K562 (cell line): ENCODE data around the gene TNFAIP3. TPM values are rescaled to one million over a fixed set of nuclear protein-coding genes. Genes with fewer than 3 reads are reported as not detected.

ENCODE experiments used
- ATAC-seq: fragments of 200-7000 bp; cut with Tn5 transposase; 3 replicates; pipeline ENCODE4 v1.9.1; 2020; ENCODE audit warnings: moderate library complexity
- BruUV-seq: library from RNA; stranded (reverse); fragments of 400-500 nt; replicated peaks from 2 replicates; lab custom pipeline; 2021; lab: Mats Ljungman, UMichigan
- CTCF ChIA-PET: fragments of 300-600 bp; formaldehyde crosslinking; extraction: SDS; loops from one replicate; lab custom pipeline; 2021; ENCODE audit warnings: low intra/inter-chr PET ratio; lab: Yijun Ruan, JAX
- POLR2A ChIA-PET: fragments of 300-600, 350-650 bp; sonication (Branson Sonifier 250); formaldehyde crosslinking; extraction: SDS; loops from one replicate; lab custom pipeline; 2021; ENCODE audit warnings: antibody characterized with exemption, inconsistent platforms; lab: Yijun Ruan, JAX
- DNase-seq, 4 experiments: peaks; one replicate each; pipeline versions ENCODE4 v3.0.0 to v3.0.0-alpha.2; 2011 to 2018; ENCODE audit warnings: low spot score in 3 of 4, mixed read lengths in 3 of 4; ENCODE audit errors: extremely low read depth in 1 of 4
- FAIRE-seq: peaks from 2 replicates; lab custom pipeline; 2011; peaks lifted over from hg19 to GRCh38; lab: Jason Lieb, UNC
- H2AFZ ChIP-seq: 2 replicates; pipeline ENCODE4 v1.6.0; 2011; ENCODE audit warnings: low read depth, low read length, control low read depth, inconsistent platforms
- H3K27ac ChIP-seq: fragments of 200-600 bp; 3 replicates; pipeline ENCODE4 v1.8.0; 2011; ENCODE audit warnings: low read depth, mild to moderate bottlenecking, control low read depth, inconsistent platforms, low read length, moderate library complexity, mixed read lengths; ENCODE audit errors: extremely low read depth
- H3K27me3 ChIP-seq, 2 experiments: fragments of 300-600 bp in 1 of 2; 2 replicates in 1 of 2; 3 replicates in 1 of 2; pipeline versions ENCODE4 v1.6.0 to v1.8.0; 2011; ENCODE audit warnings: inconsistent platforms in 2 of 2, low read length in 2 of 2, mild to moderate bottlenecking in 1 of 2, mixed read lengths in 1 of 2, moderate library complexity in 1 of 2; ENCODE audit not compliant: control insufficient read depth in 2 of 2, insufficient read depth in 2 of 2
- H3K36me3 ChIP-seq: fragments of 300-600 bp; 3 replicates; pipeline ENCODE4 v1.8.0; 2011; ENCODE audit warnings: mild to moderate bottlenecking, low read length, inconsistent platforms; ENCODE audit not compliant: control insufficient read depth, insufficient read depth
- H3K4me1 ChIP-seq, 2 experiments: fragments of 200-600 bp in 1 of 2; replicated peaks in 1 of 2; 2 replicates in 1 of 2; 3 replicates in 1 of 2; pipeline versions ENCODE4 v1.5.1 to v1.8.0; 2011; ENCODE audit warnings: inconsistent platforms in 2 of 2, low read length in 2 of 2, mild to moderate bottlenecking in 1 of 2, mixed read lengths in 1 of 2, moderate library complexity in 1 of 2; ENCODE audit not compliant: control insufficient read depth in 2 of 2, insufficient read depth in 2 of 2
- H3K4me2 ChIP-seq: 2 replicates; pipeline ENCODE4 v1.6.1; 2011; ENCODE audit warnings: low read length, control low read depth, inconsistent platforms, mixed read lengths; ENCODE audit not compliant: insufficient read depth
- H3K4me3 ChIP-seq: fragments of 200-600 bp; sonication (generic), shearing (Covaris generic); 2 replicates; pipeline ENCODE4 v1.5.1; 2016; ENCODE audit warnings: control low read depth, inconsistent platforms
- H3K79me2 ChIP-seq: fragments of 200-600 bp; 3 replicates; pipeline ENCODE4 v1.8.0; 2011; ENCODE audit warnings: low read length, inconsistent platforms; ENCODE audit not compliant: control insufficient read depth, insufficient read depth
- H3K9ac ChIP-seq, 2 experiments: 2 replicates each; pipeline versions ENCODE4 v1.6.0 to v1.6.1; 2011; ENCODE audit warnings: low read depth in 2 of 2, low read length in 2 of 2, control low read depth in 1 of 2, inconsistent platforms in 1 of 2, mild to moderate bottlenecking in 1 of 2, mixed read lengths in 1 of 2; ENCODE audit not compliant: insufficient read depth in 1 of 2
- H3K9me1 ChIP-seq: one replicate; pipeline ENCODE4 v1.6.0; 2011; ENCODE audit warnings: inconsistent platforms, mild to moderate bottlenecking, low read length, moderate library complexity; ENCODE audit not compliant: control insufficient read depth, insufficient read depth
- H3K9me3 ChIP-seq: replicated peaks from 2 replicates; pipeline ENCODE4 v1.5.1; 2011; ENCODE audit warnings: low read depth, low read length, inconsistent platforms; ENCODE audit not compliant: control insufficient read depth, insufficient read depth
- H4K20me1 ChIP-seq: replicated peaks from 2 replicates; pipeline ENCODE4 v1.6.1; 2011; ENCODE audit warnings: low read length, inconsistent platforms, mixed read lengths; ENCODE audit not compliant: control insufficient read depth, insufficient read depth
- NFRKB ChIP-seq: fragments of 450-650 bp; IDR thresholded peaks from 2 replicates; pipeline ENCODE4 v1.6.1; 2016; ENCODE audit warnings: low read depth
- SUPT5H ChIP-seq: fragments of 450-650 bp; IDR thresholded peaks from 2 replicates; pipeline ENCODE4 v1.6.1; 2016
- ZNF79 ChIP-seq: fragments of 250-450 bp; sonication (Bioruptor Pico); IDR thresholded peaks from 2 replicates; pipeline ENCODE4 v1.4.0; 2020; ENCODE audit warnings: low read depth, mild to moderate bottlenecking, moderate library complexity
- WGBS: fragments of 100-300 bp; shearing (Covaris generic); methylation state at CpG from one replicate; pipeline ENCODE4 v1.1.6; 2016; ENCODE audit warnings: low coverage, mixed read lengths; ENCODE audit not compliant: insufficient coverage; ENCODE audit errors: missing lambda C conversion rate; 5-methylcytosine and 5-hydroxymethylcytosine counted together
- in situ Hi-C: fragments of 300-500 bp; cut with MboI; formaldehyde crosslinking; loops from 4 replicates; pipeline ENCODE4 v1.15.0; 2018; ENCODE audit warnings: inconsistent platforms, mixed read lengths
- intact Hi-C: fragments of 100-400 bp; cut with micrococcal nuclease; formaldehyde crosslinking; loops from 2 replicates; pipeline ENCODE4 v1.14.2; 2022
- polyA plus RNA-seq, 8 experiments: library from polyadenylated mRNA; depleted of rRNA in 4 of 8; stranded (reverse) in 5 of 8; unstranded in 3 of 8; fragments of >200 nt; fragmentation: Nextera tagmentation in 2 of 8; fragmentation: Illumina TruSeq in 1 of 8; extraction: Ambion mirVana in 2 of 8; extraction: Trizol in 1 of 8; gene quantifications; 2 replicates each; pipeline versions ENCODE4 v1.2.1 to v1.2.3, GENCODE V29; 2011 to 2014; ENCODE audit warnings: inconsistent platforms in 1 of 8, missing spikeins in 1 of 8
- total RNA-seq, 7 experiments: library from RNA; depleted of rRNA in 6 of 7; stranded (reverse); fragments of >200 nt in 6 of 7; fragmentation: Illumina TruSeq in 2 of 7; extraction: Trizol in 2 of 7; gene quantifications; 2 replicates each; pipeline versions ENCODE4 v1.2.1 to v1.2.3, GENCODE V29; 2011 to 2021; ENCODE audit warnings: low replicate concordance in 1 of 7
- TF ChIP-seq, protein P1 (sequence below), 2 experiments: IDR thresholded peaks in 1 of 2; conservative IDR thresholded peaks in 1 of 2; 2 replicates each; pipeline ENCODE4 v1.6.1; 2016; ENCODE audit warnings: low read depth in 2 of 2, mild to moderate bottlenecking in 1 of 2, missing compliant biosample characterization in 1 of 2, missing genetic modification characterization in 1 of 2, moderate library complexity in 1 of 2
- TF ChIP-seq, protein P2 (sequence below): fragments of 250-450 bp; sonication (Bioruptor Pico); IDR thresholded peaks from 2 replicates; pipeline ENCODE4 v1.4.0; 2020; ENCODE audit warnings: mild to moderate bottlenecking, moderate library complexity
- TF ChIP-seq, protein P3 (sequence below): fragments of 450-650 bp; IDR thresholded peaks from 2 replicates; pipeline ENCODE4 v1.6.1; 2018; ENCODE audit not compliant: partially characterized antibody

Gene TNFAIP3
- total and polyA plus RNA-seq, 9 of the 15 experiments (the other 6 are each of a cell fraction or from before 2014, with no cell fraction given), result 0.79 to 17.0 (median 6.4) TPM

DNA sequence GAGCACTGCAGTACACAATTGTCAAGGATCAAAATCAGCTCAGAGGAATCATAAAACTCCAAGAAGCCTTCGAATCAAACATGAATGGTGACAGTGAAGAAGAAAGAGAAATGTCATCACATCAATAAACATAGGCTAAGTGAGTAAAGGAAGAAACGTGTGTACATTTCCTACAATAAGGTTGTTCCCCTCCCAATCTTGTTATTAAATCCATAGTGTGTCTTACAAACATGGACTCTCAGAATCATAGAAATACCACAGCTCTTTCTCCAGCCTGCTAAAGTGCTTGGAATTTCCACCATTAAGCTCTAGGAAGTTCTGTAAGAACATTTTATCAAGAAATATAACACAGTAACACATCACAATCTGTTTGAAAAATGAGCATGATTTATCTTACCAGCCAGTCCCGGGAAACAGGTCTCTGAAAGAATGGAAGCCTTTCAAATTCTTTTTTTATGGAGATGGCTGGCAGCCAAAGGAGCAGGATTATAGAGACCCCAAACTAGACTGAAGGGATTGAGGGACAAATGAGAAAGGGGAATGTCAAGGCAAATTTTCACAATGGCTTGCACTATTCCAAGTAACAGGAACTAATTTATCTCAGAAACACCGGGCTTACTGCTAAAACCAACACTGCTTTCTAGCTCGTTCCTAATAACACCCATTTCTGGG is 4.5 kb upstream of the TNFAIP3 start (continued):
- peak; percentile 23; the same call in 1 of the 2 replicates for TF ChIP-seq SUPT5H
- TF ChIP-seq, protein P1, sequence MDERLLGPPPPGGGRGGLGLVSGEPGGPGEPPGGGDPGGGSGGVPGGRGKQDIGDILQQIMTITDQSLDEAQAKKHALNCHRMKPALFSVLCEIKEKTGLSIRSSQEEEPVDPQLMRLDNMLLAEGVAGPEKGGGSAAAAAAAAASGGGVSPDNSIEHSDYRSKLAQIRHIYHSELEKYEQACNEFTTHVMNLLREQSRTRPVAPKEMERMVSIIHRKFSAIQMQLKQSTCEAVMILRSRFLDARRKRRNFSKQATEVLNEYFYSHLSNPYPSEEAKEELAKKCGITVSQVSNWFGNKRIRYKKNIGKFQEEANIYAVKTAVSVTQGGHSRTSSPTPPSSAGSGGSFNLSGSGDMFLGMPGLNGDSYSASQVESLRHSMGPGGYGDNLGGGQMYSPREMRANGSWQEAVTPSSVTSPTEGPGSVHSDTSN (CRISPR knock-in tag; IDR thresholded peaks at IDR 0.05; ENCODE audit: low read depth), result no peak
- TF ChIP-seq, protein P1 (tag; conservative IDR thresholded peaks at IDR 0.05; ENCODE audit: low read depth), result peak; percentile 26; the same call in 1 of the 2 replicates

DNA sequence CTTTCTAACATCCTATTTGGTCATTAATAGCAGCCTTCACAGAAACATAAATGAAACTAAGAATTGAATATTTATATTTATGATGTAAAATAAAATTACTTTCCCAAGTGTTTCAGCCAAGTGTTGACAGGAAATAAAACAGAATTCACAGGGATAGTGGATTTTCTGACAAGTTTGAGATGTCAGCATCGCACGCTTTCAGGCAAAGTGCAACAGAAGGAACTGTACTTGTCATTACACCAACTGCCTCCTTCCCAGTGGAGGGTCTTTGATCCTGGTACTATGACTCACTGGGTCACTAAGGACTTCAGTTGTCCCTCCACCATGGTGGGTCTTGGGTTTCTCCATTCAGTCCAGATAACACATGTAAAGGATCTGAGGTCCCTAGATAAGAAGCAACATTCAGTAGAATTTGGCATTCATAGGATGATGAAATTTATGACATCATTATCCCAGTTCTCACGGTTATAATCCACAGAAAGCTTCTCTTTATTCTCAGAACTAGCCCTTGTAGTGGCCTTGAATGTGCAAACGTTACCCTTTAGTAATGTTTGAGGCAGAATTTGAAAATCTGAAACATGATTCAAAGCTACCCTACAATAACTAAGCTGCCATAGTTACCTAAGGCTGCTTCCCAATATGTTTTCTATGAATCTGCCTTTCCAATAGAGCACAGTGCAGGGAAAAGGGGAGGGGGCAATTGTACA is 3.8 kb upstream of the TNFAIP3 start:
- Histone ChIP-seq H3K79me2 (peaks cover 18% of the 10 kb centered on the region), H3K4me2 (peak overlapping the region; percentile 81), H3K27me3 (no peaks in the 10 kb centered on the region), H3K36me3 (no peaks in the 10 kb centered on the region), H3K27ac (peak overlapping the region; percentile 96), H3K4me1 (peaks cover 34 to 74% of the 10 kb centered on the region in 2 experiments), H4K20me1 (no peaks in the 10 kb centered on the region), H3K9me3 (no peaks in the 10 kb centered on the region), H3K4me3 (peak overlapping the region; percentile 23), H2AFZ (peak overlapping the region; percentile 80), H3K9ac (peak overlapping the region; percentile 78 to 87; a peak in 3 of 4 replicates), H3K9me1 (no peaks in the 10 kb centered on the region)
- ChIA-PET CTCF (no interaction called here), POLR2A (interaction anchor here (0.6 to 2.5 kb wide), 18 partner anchors 12 to 155 kb away, joined by 3 to 16 read pairs (median 4); no protein-coding TSS in a partner anchor)
- in situ Hi-C loops (no loop called here), intact Hi-C loops (loop anchor here (2.0 to 5.0 kb wide), 2 partner anchors 36 to 48 kb away; no protein-coding TSS in a partner anchor)
- ATAC-seq (peak; percentile 55), FAIRE-seq (peak; percentile 94), DNase-seq (peak; percentile 83 to 97 (median 86))
- 0% methylated on average over 4 of the region's 4 CpGs for WGBS
- BruUV-seq, result no TSS peak
- TF ChIP-seq, protein P2, sequence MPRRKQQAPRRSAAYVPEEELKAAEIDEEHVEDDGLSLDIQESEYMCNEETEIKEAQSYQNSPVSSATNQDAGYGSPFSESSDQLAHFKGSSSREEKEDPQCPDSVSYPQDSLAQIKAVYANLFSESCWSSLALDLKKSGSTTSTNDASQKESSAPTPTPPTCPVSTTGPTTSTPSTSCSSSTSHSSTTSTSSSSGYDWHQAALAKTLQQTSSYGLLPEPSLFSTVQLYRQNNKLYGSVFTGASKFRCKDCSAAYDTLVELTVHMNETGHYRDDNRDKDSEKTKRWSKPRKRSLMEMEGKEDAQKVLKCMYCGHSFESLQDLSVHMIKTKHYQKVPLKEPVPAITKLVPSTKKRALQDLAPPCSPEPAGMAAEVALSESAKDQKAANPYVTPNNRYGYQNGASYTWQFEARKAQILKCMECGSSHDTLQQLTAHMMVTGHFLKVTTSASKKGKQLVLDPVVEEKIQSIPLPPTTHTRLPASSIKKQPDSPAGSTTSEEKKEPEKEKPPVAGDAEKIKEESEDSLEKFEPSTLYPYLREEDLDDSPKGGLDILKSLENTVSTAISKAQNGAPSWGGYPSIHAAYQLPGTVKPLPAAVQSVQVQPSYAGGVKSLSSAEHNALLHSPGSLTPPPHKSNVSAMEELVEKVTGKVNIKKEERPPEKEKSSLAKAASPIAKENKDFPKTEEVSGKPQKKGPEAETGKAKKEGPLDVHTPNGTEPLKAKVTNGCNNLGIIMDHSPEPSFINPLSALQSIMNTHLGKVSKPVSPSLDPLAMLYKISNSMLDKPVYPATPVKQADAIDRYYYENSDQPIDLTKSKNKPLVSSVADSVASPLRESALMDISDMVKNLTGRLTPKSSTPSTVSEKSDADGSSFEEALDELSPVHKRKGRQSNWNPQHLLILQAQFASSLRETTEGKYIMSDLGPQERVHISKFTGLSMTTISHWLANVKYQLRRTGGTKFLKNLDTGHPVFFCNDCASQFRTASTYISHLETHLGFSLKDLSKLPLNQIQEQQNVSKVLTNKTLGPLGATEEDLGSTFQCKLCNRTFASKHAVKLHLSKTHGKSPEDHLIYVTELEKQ (CRISPR knock-in tag), result peak; percentile 53; the same call in 1 of the 2 replicates
- TF ChIP-seq SUPT5H, result peak; percentile 52; the same call in 1 of the 2 replicates
- TF ChIP-seq ZNF79 (CRISPR knock-in tag), result 0 out of 2 replicates have a peak, but pooled peaks have one; percentile 26
- TF ChIP-seq, protein P3, sequence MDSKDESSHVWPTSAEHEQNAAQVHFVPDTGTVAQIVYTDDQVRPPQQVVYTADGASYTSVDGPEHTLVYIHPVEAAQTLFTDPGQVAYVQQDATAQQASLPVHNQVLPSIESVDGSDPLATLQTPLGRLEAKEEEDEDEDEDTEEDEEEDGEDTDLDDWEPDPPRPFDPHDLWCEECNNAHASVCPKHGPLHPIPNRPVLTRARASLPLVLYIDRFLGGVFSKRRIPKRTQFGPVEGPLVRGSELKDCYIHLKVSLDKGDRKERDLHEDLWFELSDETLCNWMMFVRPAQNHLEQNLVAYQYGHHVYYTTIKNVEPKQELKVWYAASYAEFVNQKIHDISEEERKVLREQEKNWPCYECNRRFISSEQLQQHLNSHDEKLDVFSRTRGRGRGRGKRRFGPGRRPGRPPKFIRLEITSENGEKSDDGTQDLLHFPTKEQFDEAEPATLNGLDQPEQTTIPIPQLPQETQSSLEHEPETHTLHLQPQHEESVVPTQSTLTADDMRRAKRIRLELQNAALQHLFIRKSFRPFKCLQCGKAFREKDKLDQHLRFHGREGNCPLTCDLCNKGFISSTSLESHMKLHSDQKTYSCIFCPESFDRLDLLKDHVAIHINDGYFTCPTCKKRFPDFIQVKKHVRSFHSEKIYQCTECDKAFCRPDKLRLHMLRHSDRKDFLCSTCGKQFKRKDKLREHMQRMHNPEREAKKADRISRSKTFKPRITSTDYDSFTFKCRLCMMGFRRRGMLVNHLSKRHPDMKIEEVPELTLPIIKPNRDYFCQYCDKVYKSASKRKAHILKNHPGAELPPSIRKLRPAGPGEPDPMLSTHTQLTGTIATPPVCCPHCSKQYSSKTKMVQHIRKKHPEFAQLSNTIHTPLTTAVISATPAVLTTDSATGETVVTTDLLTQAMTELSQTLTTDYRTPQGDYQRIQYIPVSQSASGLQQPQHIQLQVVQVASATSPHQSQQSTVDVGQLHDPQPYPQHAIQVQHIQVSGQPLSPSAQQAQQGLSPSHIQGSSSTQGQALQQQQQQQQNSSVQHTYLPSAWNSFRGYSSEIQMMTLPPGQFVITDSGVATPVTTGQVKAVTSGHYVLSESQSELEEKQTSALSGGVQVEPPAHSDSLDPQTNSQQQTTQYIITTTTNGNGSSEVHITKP, result peak; percentile 74
- peak; percentile 62 for TF ChIP-seq NFRKB
